OCI-LY1 (cell line): ENCODE results near the gene NMRK1.
A peak's percentile ranks its signal among the peaks of the same experiment; 100 is the strongest.

Experiments used
- H2AFZ ChIP-seq: fragments of 200-600 bp; sonication (generic), shearing (Covaris generic); 2 replicates; pipeline ENCODE4 v1.6.0; 2014; ENCODE audit warnings: antibody characterized with exemption, mild to moderate bottlenecking, low read length
- H3F3A ChIP-seq: fragments of 200-600 bp; sonication (generic), shearing (Covaris generic); 2 replicates; pipeline ENCODE4 v1.6.0; 2014; ENCODE audit warnings: mild to moderate bottlenecking, antibody characterized with exemption, low read length, moderate library complexity; ENCODE audit not compliant: insufficient read depth
- H3K27ac ChIP-seq: fragments of 200-600 bp; sonication (generic); 2 replicates; pipeline ENCODE4 v1.5.1; 2014; ENCODE audit warnings: low read length, mixed run types, mild to moderate bottlenecking, low read depth; ENCODE audit not compliant: poor library complexity, severe bottlenecking
- H3K27me3 ChIP-seq: fragments of 200-600 bp; sonication (generic); 2 replicates; pipeline ENCODE4 v1.6.0; 2014; ENCODE audit warnings: antibody characterized with exemption, mild to moderate bottlenecking, low read length, moderate library complexity; ENCODE audit not compliant: insufficient read depth
- H3K36me3 ChIP-seq: fragments of 200-600 bp; sonication (generic); 2 replicates; pipeline ENCODE4 v1.6.1; 2014; ENCODE audit warnings: mild to moderate bottlenecking, antibody characterized with exemption, low read length, moderate library complexity, mixed read lengths; ENCODE audit not compliant: insufficient read depth
- H3K4me1 ChIP-seq: fragments of 200-600 bp; sonication (generic); 2 replicates; pipeline ENCODE4 v1.5.1; 2014; ENCODE audit warnings: mild to moderate bottlenecking, low read length, moderate library complexity; ENCODE audit not compliant: insufficient read depth, severe bottlenecking
- H3K4me2 ChIP-seq: fragments of 200-600 bp; sonication (generic), shearing (Covaris generic); 2 replicates; pipeline ENCODE4 v1.6.1; 2014; ENCODE audit warnings: low read length
- H3K4me3 ChIP-seq: fragments of 200-600 bp; sonication (generic); 2 replicates; pipeline ENCODE4 v1.5.1; 2014; ENCODE audit warnings: low read length, low read depth, mild to moderate bottlenecking, mixed read lengths; ENCODE audit not compliant: poor library complexity, severe bottlenecking
- H3K79me2 ChIP-seq: fragments of 200-600 bp; shearing (Covaris generic); 2 replicates; pipeline ENCODE4 v1.6.1; 2016; ENCODE audit warnings: mixed run types, low read length, mixed read lengths; ENCODE audit not compliant: insufficient read depth
- H3K9ac ChIP-seq: fragments of 200-600 bp; sonication (generic), shearing (Covaris generic); 2 replicates; pipeline ENCODE4 v1.6.1; 2014; ENCODE audit warnings: mild to moderate bottlenecking, low read length, mixed read lengths
- H3K9me2 ChIP-seq: fragments of 200-600 bp; sonication (generic), shearing (Covaris generic); 2 replicates; pipeline ENCODE4 v1.6.1; 2014; ENCODE audit warnings: low read depth, mild to moderate bottlenecking, low read length, mixed read lengths
- H3K9me3 ChIP-seq: fragments of 200-600 bp; shearing (Covaris generic); 2 replicates; pipeline ENCODE4 v1.6.1; 2014; ENCODE audit warnings: low read length, mixed read lengths
- H4K20me1 ChIP-seq: fragments of 200-600 bp; sonication (generic), shearing (Covaris generic); 2 replicates; pipeline ENCODE4 v1.6.0; 2016; ENCODE audit warnings: mild to moderate bottlenecking, low read length; ENCODE audit not compliant: insufficient read depth
- CTCF ChIP-seq: fragments of 200-600 bp; sonication (generic), shearing (Covaris generic); IDR thresholded peaks from 2 replicates; pipeline ENCODE4 v1.5.1; 2017; ENCODE audit warnings: mild to moderate bottlenecking, antibody characterized with exemption, low read length, moderate library complexity, mixed read lengths
- EZH2 ChIP-seq: fragments of 200-600 bp; sonication (generic), shearing (Covaris generic); IDR thresholded peaks from 2 replicates; pipeline ENCODE4 v1.8.0; 2017; ENCODE audit warnings: borderline replicate concordance, mixed run types, mild to moderate bottlenecking, antibody characterized with exemption, low read length, moderate library complexity, mixed read lengths

NMRK1 gene

GRCh38 chr9:75036793-75037192 lies 51.2 kb downstream of the NMRK1 start:
- no peaks in the 10 kb centered on the region for H3F3A ChIP-seq
- no peaks in the 10 kb centered on the region for H3K9me3 ChIP-seq
- no peaks in the 10 kb centered on the region for H3K79me2 ChIP-seq
- no peaks in the 10 kb centered on the region for H3K4me1 ChIP-seq
- H3K9ac ChIP-seq: no peak overlapping the region
- H3K4me3 ChIP-seq: no peak overlapping the region
- no peaks in the 10 kb centered on the region for H4K20me1 ChIP-seq
- no peaks in the 10 kb centered on the region for H3K36me3 ChIP-seq
- no peaks in the 10 kb centered on the region for H3K9me2 ChIP-seq
- no peak overlapping the region for H3K4me2 ChIP-seq
- H3K27ac ChIP-seq: no peak overlapping the region
- H3K27me3 ChIP-seq: no peaks in the 10 kb centered on the region
- H2AFZ ChIP-seq: no peak overlapping the region
- TF ChIP-seq EZH2 (no peak), CTCF (no peak)

GRCh38 chr9:75033791-75034473 lies 54.0 kb downstream of the NMRK1 start:
- H3K4me2 ChIP-seq: no peak overlapping the region
- H3K9ac ChIP-seq: no peak overlapping the region
- no peaks in the 10 kb centered on the region for H3K9me2 ChIP-seq
- H3K4me3 ChIP-seq: no peak overlapping the region
- H2AFZ ChIP-seq: no peak overlapping the region
- H3K27ac ChIP-seq: no peak overlapping the region
- no peaks in the 10 kb centered on the region for H4K20me1 ChIP-seq
- TF ChIP-seq CTCF (no peak), EZH2 (no peak)
- H3K36me3 ChIP-seq: no peaks in the 10 kb centered on the region
- H3K9me3 ChIP-seq: no peaks in the 10 kb centered on the region
- H3K4me1 ChIP-seq: peaks cover 2% of the 10 kb centered on the region
- H3K27me3 ChIP-seq: no peaks in the 10 kb centered on the region
- H3K79me2 ChIP-seq: no peaks in the 10 kb centered on the region
- H3F3A ChIP-seq: no peaks in the 10 kb centered on the region

GRCh38 chr9:75027187-75028107 lies 60.5 kb downstream of the NMRK1 start:
- peak overlapping the region; percentile 69 for H3K4me2 ChIP-seq
- peaks cover 41% of the 10 kb centered on the region for H3K4me1 ChIP-seq
- no peaks in the 10 kb centered on the region for H3K36me3 ChIP-seq
- peak overlapping the region; percentile 93 for H3K4me3 ChIP-seq
- H4K20me1 ChIP-seq: no peaks in the 10 kb centered on the region
- no peaks in the 10 kb centered on the region for H3K27me3 ChIP-seq
- peak overlapping the region; percentile 83 for H3K27ac ChIP-seq
- H3K9ac ChIP-seq: peak overlapping the region; percentile 92
- H3K79me2 ChIP-seq: peaks cover 42% of the 10 kb centered on the region
- H2AFZ ChIP-seq: 0 out of 2 replicates have a peak overlapping the region, but pooled peaks have one; percentile 37
- no peaks in the 10 kb centered on the region for H3F3A ChIP-seq
- H3K9me2 ChIP-seq: no peaks in the 10 kb centered on the region
- peak; percentile 28; the same call in 1 of the 2 replicates for TF ChIP-seq CTCF
- TF ChIP-seq EZH2: no peak
- no peaks in the 10 kb centered on the region for H3K9me3 ChIP-seq
